GM23338 (cell line): ENCODE data around the gene NBEAL2. TPM values are rescaled to one million over a fixed set of nuclear protein-coding genes. Genes with fewer than 3 reads are reported as not detected.

Source experiments
- ATAC-seq: fragments of 200-7000 bp; cut with Tn5 transposase; 3 replicates; pipeline ENCODE4 v1.9.1; 2020
- DNase-seq: peaks from one replicate; pipeline ENCODE4 v3.0.0-alpha.2; 2015; ENCODE audit warnings: low spot score
- H2AFZ ChIP-seq: fragments of 200-600 bp; sonication (generic); 2 replicates; pipeline ENCODE4 v1.8.0; 2016; ENCODE audit warnings: antibody characterized with exemption, mild to moderate bottlenecking, moderate library complexity
- H3F3A ChIP-seq: fragments of 200-600 bp; sonication (generic); replicated peaks from 2 replicates; pipeline ENCODE4 v1.8.0; 2017; ENCODE audit warnings: antibody characterized with exemption, mixed run types, low read depth
- H3K27ac ChIP-seq: fragments of 200-600 bp; sonication (generic); 2 replicates; pipeline ENCODE4 v1.6.1; 2016; ENCODE audit warnings: low read depth
- H3K27me3 ChIP-seq: fragments of 200-600 bp; sonication (generic); 2 replicates; pipeline ENCODE4 v1.8.0; 2016; ENCODE audit warnings: mild to moderate bottlenecking, mixed run types, moderate library complexity; ENCODE audit not compliant: insufficient read depth
- H3K36me3 ChIP-seq: fragments of 200-600 bp; sonication (generic); 2 replicates; pipeline ENCODE4 v1.8.0; 2016; ENCODE audit warnings: mild to moderate bottlenecking; ENCODE audit not compliant: insufficient read depth
- H3K4me1 ChIP-seq: fragments of 200-600 bp; sonication (generic); 2 replicates; pipeline ENCODE4 v1.8.0; 2016; ENCODE audit warnings: mild to moderate bottlenecking, moderate library complexity; ENCODE audit not compliant: insufficient read depth
- H3K4me2 ChIP-seq: fragments of 200-600 bp; sonication (generic); 2 replicates; pipeline ENCODE4 v1.7.1; 2017; ENCODE audit warnings: mixed run types
- H3K4me3 ChIP-seq: fragments of 200-600 bp; sonication (generic); 2 replicates; pipeline ENCODE4 v1.6.1; 2016; ENCODE audit warnings: mixed run types
- H3K79me2 ChIP-seq: fragments of 200-600 bp; sonication (generic); replicated peaks from 2 replicates; pipeline ENCODE4 v1.8.0; 2017; ENCODE audit warnings: mild to moderate bottlenecking; ENCODE audit not compliant: insufficient read depth
- H3K9me2 ChIP-seq: fragments of 200-600 bp; sonication (generic); 2 replicates; pipeline ENCODE4 v1.8.0; 2017; ENCODE audit not compliant: insufficient read depth
- H4K20me1 ChIP-seq: fragments of 200-600 bp; sonication (generic); replicated peaks from 2 replicates; pipeline ENCODE4 v1.8.0; 2017; ENCODE audit warnings: mild to moderate bottlenecking; ENCODE audit not compliant: insufficient read depth
- H3K27ac Mint-ChIP-seq: 2 replicates; pipeline ENCODE4 v1.8.0; 2020; ENCODE audit warnings: inconsistent platforms, mild to moderate bottlenecking, moderate library complexity, mixed read lengths
- H3K27me3 Mint-ChIP-seq: 3 replicates; pipeline ENCODE4 v1.8.0; 2022; ENCODE audit warnings: low read depth, mild to moderate bottlenecking, moderate library complexity, mixed read lengths, inconsistent platforms; ENCODE audit not compliant: insufficient read depth, poor library complexity
- H3K36me3 Mint-ChIP-seq: 3 replicates; pipeline ENCODE4 v1.8.0; 2021; ENCODE audit warnings: low read depth, mild to moderate bottlenecking, inconsistent platforms, moderate library complexity, mixed read lengths
- H3K4me1 Mint-ChIP-seq: 3 replicates; pipeline ENCODE4 v1.8.0; 2020; ENCODE audit warnings: mild to moderate bottlenecking, inconsistent platforms, mixed read lengths
- H3K4me3 Mint-ChIP-seq: 3 replicates; pipeline ENCODE4 v1.8.0; 2021; ENCODE audit warnings: moderate library complexity, mild to moderate bottlenecking, inconsistent platforms, mixed read lengths
- H3K9me3 Mint-ChIP-seq: 3 replicates; pipeline ENCODE4 v1.8.0; 2020; ENCODE audit warnings: moderate library complexity, mild to moderate bottlenecking, inconsistent platforms, mixed read lengths
- CTCF ChIP-seq, 2 experiments: fragments of 200-600 bp in 1 of 2; sonication (generic) in 1 of 2; conservative IDR thresholded peaks; 2 replicates each; pipeline versions ENCODE4 v1.5.1 to v1.6.1; 2016 to 2017; ENCODE audit warnings: antibody characterized with exemption in 2 of 2, low read depth in 2 of 2, mild to moderate bottlenecking in 2 of 2, moderate library complexity in 1 of 2
- ETS1 ChIP-seq: IDR thresholded peaks from 2 replicates; pipeline ENCODE4 v1.6.1; 2016; ENCODE audit warnings: antibody characterized with exemption
- POLR2AphosphoS5 ChIP-seq: IDR thresholded peaks from 2 replicates; pipeline ENCODE4 v1.6.1; 2016; ENCODE audit warnings: antibody characterized with exemption, low read depth
- REST ChIP-seq: IDR thresholded peaks from one replicate; pipeline ENCODE4 v1.6.1; 2018; ENCODE audit warnings: antibody characterized with exemption; ENCODE audit not compliant: unreplicated experiment
- STAT1 ChIP-seq: IDR thresholded peaks from one replicate; pipeline ENCODE4 v1.6.1; 2016; ENCODE audit warnings: antibody characterized with exemption; ENCODE audit not compliant: unreplicated experiment
- polyA plus RNA-seq: library from polyadenylated mRNA; unstranded; fragments of >200 nt; fragmentation: Nextera tagmentation; extraction: Ambion mirVana; gene quantifications from 2 replicates; pipeline ENCODE4 v1.2.1, GENCODE V29; 2016
- total RNA-seq: library from RNA; depleted of rRNA; stranded (reverse); fragments of >200 nt; shearing (Covaris generic); gene quantifications from 2 replicates; pipeline ENCODE4 v1.2.3, GENCODE V29; 2014

The NBEAL2 gene
- total and polyA plus RNA-seq, 2 experiments from 2014 or later: 13.5 to 79.9 TPM

- TF ChIP-seq REST (no peak), STAT1 (no peak), POLR2AphosphoS5 (no peak)
Measured at GRCh38 chr3:46986782-46987310, 7.4 kb downstream of the NBEAL2 start (continued).

GRCh38 chr3:46987319-46987742 lies 7.9 kb downstream of the NBEAL2 start:
- Histone ChIP-seq H2AFZ (no peak overlapping the region), H4K20me1 (peaks cover 5% of the 10 kb centered on the region), H3K4me1 (peaks cover 12% of the 10 kb centered on the region), H3K27ac (no peak overlapping the region), H3K79me2 (0 out of 2 replicates have a peak, but pooled peaks cover 4% of the 10 kb centered on the region), H3K4me3 (peak overlapping the region; percentile 28; the same call in 1 of the 2 replicates), H3K9me2 (0 out of 2 replicates have a peak, but pooled peaks cover 4% of the 10 kb centered on the region), H3K4me2 (peak overlapping the region; percentile 67), H3K27me3 (no peaks in the 10 kb centered on the region), H3K36me3 (no peaks in the 10 kb centered on the region), H3F3A (0 out of 2 replicates have a peak, but pooled peaks cover 4% of the 10 kb centered on the region)
- Mint-ChIP-seq H3K4me3 (no peak overlapping the region), H3K4me1 (peaks cover 38% of the 10 kb centered on the region), H3K27ac (no peak overlapping the region; the same call in 1 of the 2 replicates), H3K9me3 (peaks cover 3% of the 10 kb centered on the region; the same call in 2 of the 3 replicates), H3K27me3 (peaks cover 14% of the 10 kb centered on the region), H3K36me3 (peaks cover 6% of the 10 kb centered on the region; the same call in 1 of the 3 replicates)
- DNase-seq (peak; percentile 44), ATAC-seq (peak; percentile 44)
- peak in 1 of 2 experiments; percentile 2; a peak in 1 of 4 replicates for TF ChIP-seq CTCF (conservative IDR thresholded peaks at IDR 0.05; ENCODE audit: low read depth in 2 of 2)
- TF ChIP-seq ETS1: no peak
